HG03575 (cell line): Measurements from ENCODE around the gene ADSS1.

Source experiments
- ATAC-seq: cut with Tn5 transposase; IDR thresholded peaks from one replicate; pipeline ENCODE4 v1.9.1; 2021; ENCODE audit not compliant: unreplicated experiment, insufficient number of reproducible peaks, low FRiP score; ENCODE audit errors: extremely low read depth

Gene ADSS1

DNA sequence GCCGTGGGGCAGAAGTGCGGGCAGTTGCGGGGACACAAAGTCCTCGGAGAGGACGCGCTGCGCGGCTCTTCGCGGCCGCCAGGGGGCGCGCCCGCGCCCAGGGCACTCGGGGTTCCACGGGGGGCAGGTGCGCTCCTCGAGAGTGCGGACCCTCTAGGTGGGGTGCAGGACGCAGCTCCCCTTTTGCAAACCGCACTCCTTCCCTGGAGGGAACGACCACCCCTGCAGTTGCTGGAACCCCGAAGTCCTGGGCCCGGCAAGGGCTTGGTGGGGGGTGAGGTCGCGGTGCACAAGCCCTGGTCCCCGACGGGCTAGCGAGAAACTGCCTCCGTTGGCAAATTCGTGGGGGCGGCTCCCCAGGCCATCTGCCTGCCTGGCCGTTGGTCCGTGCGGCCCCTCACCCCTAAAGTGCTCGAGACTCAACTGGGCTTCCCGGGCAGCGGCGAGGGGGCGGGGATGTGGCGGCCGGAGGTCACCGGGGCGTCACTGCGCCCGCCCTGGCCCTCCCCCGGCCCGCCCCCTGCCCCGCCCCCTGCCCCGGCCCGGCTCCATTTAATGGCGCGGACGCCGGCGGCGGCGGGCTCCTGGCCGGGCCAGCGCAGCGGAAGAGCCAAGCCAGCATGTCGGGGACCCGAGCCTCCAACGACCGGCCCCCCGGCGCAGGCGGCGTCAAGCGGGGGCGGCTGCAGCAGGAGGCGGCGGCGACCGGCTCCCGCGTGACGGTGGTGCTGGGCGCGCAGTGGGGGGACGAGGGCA lies at the start of gene ADSS1:
Gene ADSS1 (plus strand): TSS at position 579 of the 756 bp plus-strand sequence. CDS start 42 bp downstream, at position 621.
- ATAC-seq = no peak

DNA sequence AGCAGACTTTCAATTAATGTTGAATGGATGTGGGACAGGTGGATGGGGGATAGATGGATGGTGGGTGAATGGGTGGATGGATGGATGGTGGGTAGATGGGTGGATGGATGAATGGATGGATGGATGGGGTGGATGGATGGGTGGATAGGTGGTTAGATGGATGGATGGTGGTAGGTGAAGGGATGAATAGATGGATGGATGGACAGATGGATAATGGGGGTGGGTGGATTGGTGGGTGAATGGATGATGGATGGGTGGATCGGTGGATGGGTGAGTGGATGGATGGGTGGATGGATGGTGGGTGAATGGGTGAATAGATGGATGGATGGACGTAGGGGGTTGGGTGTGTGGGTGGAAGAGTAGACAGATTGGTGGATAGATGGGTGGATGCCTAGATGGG lies 48.6 kb upstream of the ADSS1 start:
- no peak for ATAC-seq

DNA sequence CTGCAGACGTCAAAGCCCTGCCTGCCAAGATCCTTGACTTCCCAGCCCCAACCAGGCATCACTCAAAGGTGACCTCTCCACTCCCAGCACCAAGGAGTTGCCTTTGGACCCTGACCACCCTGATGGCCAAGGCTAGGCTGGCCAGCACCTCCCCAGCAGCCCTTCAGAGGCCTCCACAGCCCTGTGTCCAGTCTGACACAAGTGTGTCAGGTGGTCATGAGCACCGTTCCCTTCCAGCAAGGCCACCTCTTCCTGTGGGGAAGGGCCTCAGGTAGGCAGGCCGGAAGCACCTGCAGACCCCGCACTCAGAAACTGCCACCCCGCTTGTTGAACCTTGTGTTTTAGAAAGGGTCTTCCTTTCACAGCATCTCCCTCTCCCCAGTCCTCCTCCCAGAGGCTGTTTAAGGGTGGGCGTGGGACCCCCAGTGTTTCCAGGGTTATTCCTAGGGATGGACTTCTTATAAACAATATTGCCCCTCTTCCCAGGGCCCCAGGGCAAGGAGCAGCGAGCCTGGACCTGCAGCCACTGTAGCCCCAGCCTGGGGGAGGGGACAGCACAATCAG lies 47.8 kb upstream of the ADSS1 start:
- ATAC-seq = no peak

DNA sequence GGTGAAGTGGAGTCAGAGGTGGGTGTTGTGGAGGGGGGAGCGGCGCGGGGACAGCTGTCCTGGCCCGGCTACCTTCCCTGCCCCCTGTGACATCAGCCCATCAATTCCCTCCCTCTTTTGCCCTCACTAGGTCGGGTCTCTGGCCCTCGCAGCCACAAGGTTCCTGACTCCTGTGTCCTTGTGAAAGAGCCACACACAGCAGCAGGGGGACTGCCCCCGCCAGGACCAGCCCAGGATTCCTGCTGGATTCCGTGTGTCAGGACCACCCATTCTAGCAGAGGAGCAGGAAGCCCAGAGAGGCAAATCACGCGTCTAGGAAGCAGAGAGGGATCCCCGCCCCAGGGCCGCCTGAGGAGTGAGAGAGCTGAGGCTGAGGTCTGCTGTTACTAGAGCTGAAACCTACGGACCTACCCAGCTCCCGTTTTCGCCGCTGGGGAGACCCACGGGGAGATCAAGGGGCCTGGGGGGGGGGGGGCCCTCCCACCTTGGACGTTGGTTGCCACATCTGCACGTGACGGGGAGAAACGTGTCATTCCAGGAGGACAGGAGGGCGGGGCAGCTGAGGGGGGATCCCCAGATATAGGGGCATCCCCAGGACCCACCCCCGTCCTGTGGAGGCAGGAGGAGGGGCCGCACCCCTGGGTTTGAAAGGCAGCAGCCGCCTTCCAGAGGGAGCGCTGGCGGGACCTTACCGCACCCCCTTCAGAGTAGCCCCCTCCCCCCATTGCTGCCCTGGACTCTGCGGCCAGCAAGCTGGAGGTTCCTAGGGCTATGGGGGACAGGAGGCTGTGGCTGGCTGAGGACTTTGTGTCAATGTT lies 47.1 kb upstream of the ADSS1 start:
- no peak for ATAC-seq

DNA sequence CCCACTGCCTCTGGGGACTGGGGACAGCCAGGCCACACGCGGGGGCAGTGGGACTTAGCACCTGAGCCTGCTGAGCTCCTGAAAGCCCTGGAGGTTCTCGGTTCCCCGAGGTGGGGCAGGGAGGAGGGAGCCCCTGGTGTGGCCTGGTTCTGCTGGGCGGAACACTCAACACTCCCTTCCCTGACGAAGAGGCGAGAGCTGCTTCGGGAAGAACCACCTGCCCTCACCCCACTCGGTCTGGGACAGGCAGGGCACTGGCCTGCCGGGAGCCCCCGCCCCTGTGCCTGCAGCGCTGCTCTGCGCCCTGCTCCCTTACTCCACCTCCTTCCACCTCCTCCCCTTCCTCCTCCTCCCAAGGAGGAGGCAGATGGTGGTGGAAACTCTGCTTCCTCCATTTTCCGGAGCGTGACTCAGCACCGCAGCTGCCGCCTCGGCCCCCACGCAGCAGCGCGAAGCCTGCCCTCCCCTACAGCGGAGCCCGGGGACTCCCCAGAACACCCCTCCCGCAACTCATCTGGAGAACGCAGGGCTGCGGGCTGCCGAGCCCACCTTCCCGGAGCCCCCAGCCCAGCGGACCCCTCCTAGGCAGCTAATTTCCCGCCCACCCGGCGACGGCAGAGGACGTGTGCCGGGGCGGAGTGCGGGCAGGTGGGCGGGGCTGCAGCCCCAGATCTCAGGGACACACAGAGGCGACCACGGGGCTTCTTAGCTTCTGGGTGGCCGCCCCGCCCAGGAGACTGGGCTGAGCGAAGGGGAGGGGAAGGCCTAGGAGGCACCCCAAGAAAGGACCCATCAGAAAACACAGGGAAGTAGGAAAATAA lies 46.3 kb upstream of the ADSS1 start:
- ATAC-seq = no peak

DNA sequence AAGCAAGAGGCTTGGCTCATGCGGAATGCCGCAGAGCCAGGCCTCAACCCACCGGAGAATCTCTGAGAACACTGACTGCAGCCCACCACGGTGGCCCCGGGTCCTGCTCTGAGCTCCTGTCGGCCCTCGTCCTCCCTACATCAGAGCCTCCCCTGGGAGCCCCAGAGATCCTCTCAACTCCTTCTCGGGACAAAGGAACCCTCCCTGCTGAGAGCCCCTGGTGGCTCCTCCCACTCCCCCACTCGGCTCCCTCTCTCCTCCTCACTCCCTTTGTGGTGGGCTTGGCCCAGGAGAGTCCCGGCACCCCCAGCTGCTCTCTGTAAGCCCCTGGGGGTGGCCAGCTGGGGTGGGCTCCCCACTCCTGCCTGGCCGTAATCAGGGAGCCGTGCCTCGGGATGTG lies 45.7 kb upstream of the ADSS1 start:
- no peak for ATAC-seq

DNA sequence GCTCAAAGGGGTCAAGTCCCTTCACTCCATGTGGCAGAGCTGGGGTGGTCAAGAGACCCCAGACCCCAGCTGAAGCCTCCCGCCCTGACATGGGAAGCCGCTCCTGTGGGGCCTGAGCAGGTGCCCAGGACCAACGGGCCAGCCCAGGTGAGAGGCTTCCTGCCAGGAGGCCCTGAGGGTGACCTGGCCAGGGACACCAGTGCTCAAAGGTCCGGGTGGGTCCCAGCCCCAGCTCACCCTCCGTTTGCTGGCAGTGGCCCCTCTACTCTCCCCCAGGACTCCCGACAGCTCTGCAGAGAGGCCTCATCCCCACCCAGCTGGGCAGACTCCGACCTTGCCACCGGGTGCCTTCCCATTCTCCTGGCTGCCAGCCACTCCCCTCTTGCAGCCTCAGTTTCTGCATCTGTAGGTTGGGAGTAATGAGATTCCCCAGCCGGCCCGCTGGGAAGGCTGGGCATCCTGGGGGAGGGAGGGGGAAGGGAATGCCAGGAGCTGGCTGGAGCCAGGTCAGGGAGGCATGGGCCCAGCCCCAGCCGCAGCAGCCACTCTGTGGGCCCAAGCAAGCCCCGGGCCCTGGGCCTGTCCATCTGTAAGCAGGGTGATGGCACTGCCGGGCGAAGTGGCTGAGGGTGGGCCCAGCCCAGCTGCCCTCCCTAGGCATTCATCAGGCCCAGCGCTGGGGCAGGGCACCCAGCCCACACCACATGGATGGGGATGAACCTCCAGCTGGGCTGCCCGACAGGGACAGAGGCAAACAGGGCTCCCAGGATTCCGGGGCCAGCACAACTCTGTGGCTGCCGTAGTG lies 44.9 kb upstream of the ADSS1 start:
- no peak for ATAC-seq

DNA sequence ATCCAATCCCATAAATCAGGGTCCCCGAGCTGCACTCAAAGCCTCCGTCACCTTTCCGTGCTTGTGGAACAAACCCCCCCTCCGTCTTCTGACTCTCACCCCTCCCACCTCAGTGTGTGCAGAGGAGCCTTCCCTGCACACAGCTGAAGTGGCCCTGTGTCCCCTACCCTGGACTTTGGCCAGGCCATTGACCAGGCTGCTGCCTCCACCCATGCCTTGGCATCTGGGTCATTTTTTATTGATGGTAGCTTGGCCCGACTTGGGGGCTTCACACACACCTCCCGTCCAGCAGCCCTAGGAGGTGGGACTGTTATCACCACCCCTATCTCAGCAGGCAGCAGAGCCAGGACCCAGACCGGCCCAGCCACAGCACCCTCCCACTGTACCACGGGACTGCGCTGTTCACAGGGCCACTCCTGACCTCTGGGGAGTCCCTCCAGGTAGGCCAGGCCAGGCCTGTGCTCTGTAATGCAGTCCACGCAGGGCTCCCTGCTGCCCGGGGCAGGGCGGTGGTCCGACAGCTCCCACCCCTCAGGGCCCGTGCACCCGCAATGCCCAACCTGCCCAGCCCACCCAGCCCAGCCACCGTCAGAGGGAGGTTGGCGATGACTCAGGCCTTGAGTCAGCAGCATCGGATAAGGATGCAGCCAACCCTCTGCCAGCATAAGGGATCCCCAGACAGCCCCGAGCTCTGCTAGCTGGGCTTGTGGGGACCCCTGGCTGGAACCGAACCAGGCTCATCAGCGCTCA lies 43.8 kb upstream of the ADSS1 start:
- no peak for ATAC-seq

DNA sequence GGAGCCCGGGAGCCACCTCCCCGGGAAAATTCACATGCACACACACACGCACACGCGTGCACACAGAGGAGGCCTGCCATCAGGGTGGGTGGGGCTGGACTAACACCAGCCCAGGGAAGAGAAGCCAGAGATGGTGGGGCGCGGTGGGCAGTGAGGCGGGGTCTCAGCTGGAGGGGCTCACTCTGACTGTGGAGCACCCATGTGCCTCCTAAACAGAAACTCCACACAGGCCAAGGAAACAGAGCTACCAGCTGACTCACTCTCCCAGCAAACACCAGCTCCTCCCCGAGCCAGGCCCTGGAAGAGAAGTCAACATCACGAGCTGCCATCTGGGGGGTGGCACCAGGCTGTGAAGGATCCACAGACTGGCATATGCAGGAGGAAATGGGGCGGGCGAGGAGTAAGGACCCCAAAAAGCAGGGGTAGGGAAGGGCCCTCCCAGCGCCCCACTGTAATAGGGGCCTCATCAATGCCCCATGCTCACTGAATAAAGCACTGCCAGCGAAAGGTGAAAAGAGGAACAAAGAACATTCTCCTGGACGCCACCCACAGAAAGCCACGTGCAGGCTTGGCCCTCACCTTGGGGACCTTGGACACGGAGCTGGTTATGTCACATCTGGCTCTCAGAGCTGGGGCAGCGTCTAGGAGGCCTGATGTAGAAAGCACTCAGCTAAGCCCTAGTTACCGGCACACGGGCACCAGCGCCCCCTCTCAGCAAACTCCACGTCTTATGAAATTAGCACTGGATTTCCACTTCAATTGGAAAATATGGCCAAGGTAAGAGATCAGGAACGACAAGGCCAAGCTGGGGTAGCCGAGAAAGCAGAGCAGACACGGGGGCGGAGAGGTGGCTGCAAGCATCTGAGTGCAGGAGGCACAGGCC lies 43.0 kb upstream of the ADSS1 start:
- no peak for ATAC-seq

DNA sequence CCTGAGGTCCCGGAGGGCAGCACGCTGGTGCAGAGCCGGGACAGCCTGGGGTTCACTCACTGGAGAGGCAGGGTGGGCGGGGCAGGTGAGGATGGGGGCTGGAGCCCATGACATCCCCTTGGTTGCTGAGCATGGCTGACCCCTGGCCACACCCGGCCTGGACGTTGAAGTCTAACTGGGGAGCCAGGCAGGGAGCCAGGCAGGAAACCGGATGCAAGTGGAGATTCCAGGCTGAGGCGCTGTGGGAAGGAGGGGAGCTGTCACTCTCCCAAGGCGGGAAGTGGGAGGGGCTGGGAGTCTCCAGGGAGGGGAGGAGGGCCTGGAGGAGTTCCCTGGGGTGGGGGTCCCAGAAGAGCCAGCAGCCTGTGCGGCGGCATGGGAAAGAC lies 42.3 kb upstream of the ADSS1 start:
- ATAC-seq = no peak

DNA sequence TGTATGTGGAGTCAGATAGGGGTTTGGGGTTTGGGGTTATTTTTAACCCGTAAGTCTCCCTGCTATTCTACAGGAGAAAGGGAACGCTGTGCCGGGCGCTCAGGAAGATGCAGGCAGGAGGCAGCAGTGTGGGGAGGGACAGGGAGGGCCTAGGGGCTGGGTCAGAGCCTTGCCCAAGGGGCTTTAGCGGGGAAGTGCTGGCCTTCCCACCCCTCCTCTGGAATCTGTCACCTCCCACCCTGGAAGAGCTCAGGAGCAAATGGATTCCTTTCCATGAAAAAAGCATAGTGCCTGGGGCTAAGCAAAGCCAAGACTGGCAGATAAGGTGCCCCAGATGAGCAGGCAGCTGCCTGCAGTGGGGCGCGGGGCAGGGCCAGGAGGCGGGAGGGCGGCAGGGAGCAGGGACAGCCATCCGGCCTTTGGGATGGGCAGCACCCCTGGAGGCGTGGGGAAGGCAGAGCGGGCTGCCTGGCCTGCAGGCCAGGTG lies 41.9 kb upstream of the ADSS1 start:
- no peak for ATAC-seq

DNA sequence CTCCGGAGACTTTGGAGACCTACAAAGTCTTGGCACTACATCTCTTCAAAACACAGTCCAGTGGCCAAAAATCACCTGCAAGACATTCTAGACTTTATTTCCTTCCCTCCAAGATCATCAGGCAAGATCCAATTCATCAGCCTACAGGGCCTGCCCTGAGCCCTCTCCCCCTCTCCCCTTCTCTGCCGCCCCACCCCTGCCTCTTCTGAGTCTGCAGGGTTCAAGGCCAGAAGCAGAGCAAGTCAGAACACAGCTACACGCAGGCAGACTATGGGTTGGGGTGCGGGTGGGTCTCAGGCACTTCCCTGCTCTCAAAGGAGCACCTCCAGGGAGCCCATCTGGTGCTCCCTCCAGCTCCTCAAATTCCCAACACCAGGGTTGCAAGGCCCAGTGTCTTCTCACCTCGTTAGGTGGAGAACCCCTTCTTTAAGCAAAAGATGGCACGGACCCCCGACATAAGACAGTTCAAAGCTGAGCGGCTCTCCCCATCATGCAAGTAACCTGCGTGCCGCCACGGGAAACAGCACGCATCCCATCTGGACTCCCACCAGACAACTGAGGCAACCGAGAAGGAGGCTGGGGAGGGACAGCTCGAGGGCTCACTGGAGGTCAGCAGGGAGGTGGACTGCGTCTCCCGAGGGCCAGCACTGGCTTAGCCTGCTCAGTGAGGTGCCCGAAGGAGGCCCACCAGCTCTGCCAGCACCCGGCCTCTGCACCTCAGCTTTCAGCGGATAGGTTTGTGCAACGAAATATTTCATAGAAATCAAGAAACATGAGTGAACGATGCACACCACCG lies 40.2 kb upstream of the ADSS1 start:
- no peak for ATAC-seq

DNA sequence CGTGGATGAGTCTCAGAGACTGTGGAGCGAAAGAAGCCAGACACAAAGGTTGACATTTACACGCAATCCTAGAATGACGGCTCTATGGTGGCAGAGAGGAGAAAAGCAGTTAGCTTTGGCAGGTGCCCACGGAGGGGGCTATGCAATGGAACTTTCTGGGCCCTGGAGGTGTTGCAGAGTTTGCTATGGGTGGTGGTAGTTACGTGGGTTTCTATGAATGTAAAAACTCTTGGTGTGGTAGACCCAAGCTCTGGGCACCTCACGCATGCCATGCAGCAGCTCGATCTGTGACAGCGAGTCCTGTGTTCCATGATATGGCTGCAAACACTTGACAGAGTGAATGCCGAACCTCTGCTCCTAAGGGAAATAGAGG lies 39.6 kb upstream of the ADSS1 start:
- no peak for ATAC-seq

DNA sequence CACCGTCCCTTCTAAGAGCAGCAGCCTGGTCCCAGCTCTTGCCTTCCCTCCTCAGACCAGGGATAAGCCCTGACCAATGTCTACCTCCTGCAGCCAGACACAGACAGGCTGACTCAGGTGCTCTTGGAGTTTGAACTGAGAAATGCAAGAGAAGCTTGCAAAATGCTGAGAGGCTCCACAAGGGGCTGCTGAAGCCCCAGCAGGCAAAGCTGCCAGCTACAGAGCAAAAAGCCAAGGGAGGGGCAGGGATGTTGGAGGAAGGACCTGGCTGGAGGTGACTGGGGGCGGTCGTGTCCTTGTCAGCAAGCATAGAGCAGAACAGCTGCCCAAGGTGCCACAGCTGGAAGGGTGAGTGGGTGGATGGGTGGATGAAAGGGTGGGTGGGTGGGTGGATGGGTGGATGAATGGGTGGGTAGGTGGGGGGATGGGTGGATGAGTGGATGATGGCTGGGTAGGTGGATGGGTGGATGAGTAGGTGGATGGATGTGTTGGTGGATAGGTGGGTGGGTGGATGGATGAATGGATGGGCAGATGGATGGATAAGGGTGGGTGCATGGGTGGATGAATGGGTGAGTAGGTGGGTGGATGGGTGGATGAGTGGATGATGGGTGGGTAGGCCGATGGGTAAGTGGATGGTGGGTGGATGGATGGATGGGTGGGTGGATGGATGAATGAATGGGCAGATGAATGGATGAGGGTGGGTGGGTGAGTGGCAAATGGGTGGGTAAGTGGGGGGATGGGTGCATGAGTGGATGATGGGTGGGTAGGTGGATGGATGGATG lies 38.6 kb upstream of the ADSS1 start:
- ATAC-seq = no peak

DNA sequence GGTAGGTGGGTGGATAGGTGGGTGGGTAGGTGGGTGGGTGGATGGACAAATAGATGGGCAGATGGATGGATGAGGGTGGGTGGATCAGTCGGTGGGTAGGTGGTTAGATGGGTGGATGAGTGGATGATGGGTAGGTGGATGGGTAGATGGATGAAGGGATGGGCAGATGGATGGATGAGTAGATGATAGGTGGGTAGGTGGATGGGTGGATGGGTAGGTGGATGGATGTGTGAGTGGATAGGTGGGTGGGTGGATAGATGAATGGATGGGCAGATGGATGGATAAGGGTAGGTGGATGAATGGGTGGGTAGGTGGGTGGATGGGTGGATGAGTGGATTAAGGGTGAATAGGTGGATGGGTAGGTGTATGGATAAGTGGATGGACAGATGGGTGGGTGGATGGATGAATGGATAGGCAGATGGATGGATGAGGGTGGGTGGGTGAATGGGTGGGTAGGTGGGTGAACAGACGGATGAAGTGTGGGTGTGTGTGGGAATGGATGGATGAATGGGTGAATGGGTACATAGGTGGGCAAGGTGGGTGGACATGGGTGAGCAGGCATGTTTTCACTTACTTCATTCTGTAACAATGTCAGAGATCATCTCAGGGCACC lies 37.9 kb upstream of the ADSS1 start:
- no peak for ATAC-seq
